Activated T-cell treated with anti-CD3 and anti-CD28 coated beads for 48 hours (primary cell): ENCODE data around the gene TCERG1L.

Experiments used
- DNase-seq: peaks from one replicate; pipeline ENCODE4 v3.0.0-alpha.2; 2020; ENCODE audit warnings: low read depth

The TCERG1L gene

DNA sequence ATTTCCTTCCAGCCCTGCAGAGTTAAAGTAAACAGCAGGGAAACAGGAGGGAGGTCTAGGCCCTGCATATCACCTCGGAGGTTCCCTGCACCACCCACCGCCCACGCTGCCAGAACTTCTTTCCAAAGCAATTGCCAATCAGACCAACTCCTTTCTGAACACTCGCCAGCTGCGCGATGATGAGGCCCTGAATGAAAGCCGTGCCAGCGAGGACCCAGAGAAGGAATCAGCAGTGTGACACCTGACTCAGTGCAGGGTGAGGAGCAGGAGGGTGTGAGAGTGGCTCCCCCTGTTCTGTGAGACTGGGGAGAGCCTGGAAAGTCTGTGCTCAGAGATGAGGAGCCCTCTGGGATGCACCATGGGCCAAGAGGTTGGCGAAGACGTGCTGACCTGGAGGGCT lies 3.3 kb upstream of the TCERG1L start:
- no peak for DNase-seq

DNA sequence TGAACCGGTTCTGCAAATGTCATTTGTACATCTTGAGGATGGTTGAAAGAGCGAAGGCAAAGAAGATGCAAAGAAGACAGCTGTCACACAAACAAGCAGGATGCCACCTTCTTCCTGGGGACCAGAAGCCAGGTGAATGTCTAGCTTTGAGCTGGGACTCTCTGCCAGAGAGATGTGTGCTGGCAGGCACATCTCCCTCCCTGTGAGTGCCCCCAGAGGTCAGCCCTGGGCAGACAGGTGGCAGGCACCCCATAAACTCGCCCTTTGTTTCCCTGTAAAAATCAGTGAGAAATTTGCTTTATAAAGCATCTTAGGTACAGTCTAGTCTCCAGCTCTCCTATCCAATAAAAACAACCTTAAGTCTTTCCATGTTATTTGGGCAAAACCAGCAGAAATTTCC lies 2.6 kb upstream of the TCERG1L start:
- DNase-seq, result no peak

DNA sequence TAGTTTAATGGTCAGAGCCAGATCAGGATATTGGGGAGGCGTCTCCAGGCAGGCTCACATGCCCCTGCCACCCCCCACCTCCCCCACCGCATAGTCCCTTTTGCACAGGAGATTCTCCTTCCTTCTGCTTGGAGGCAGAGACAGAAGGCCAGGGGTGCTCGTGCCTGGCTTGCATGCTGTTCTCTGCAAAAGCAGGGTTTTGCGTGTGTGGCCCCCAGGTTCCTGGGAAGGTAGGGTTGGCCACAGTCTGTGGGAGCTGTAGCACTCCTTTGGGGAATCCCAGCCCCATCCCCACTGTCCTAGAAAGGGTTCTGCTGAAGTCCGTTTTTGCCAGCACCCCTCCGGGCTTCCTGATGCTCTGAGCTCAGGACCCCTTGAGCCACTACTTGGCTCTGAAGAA lies 1.9 kb upstream of the TCERG1L start:
- no peak for DNase-seq

DNA sequence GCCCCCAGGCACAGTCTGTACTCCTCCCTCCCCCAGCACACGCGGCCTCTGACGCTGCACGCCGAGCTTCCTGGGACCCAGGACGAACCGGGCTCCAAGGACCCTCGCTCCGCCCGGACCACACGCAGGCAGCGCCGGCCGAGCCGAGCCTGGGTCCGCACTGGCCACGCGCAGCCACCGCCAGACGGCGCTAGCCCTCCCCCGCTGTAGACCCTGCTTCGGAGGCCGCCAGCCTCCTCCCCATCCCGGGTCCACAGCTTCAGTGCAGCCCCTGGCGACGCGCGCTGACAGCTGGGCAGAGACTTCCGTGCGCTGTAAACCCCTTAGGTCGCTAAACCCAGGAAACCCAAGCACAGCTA lies 936 bp upstream of the TCERG1L start:
- no peak for DNase-seq

DNA sequence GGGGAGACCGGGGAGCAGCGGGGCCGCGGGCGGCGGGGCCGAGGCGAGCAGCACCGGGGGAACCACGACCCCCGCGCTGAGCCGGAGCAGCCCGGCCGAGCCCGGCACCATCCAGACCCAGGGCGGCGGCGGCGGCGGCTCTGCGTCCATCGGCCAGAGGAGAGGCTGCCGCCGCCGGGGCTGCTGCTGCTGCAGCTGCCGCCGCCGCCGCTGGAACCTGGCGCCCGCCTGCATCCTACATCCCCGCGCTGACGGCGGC lies 190 bp downstream of the TCERG1L start:
- DNase-seq, result no peak

DNA sequence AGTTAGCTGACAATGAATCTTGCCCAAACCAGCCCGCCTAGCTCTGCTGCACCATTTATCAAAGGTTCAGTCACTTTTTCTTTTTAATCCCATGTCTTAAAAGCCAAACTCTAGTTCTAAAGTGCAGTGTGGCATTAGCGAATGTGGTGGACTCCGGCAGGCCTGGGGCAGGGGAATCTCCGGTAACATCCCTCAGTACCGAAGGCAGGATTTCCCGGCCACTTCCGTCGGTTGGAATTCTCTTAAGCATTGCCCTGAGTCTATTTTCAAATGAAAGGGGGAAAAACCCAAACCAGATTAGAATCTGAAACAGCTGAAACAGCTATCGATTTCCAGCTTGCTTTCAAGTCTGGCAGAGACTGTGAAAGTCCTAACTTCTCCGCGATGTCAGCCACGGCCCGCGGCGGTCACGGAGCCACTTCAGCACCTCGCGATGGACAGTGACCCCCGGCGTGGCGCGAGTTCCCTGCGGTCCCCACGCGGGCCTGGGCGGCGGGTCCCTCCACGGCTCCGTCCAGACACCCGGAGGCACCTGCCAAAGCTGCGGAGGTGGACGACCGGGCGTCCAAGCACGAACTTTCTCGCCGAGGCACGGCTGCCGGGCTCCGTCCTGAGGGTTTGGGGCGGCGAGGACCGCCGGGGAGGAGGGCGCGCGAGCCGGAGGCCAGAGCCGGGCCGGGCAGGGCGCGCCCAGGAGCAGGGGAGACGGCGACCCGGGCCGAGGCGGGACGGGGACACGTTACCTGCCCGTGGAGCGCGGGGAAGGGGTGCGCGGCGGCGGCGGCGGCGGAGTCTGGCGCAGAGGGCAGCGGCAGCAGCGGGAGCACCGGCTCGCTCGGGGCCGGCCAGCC lies 745 bp downstream of the TCERG1L start:
- DNase-seq, result no peak

DNA sequence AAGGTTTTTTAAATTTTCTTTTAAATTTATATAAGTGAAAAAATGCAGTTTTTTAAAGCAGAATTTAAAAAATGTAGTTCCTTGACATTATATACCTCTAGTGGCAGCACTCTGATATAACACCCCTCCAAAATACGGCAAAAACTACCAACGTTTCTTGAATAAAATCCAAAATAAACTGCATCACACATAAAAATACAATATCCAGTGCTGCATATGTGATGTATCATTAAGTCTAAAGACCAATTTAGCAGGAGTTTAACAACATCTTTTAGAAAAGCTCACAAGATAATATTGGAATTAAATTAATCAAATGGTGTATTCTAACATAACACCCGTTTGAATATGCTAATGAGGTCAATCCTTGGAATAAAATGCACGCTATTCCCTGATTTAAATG lies 1.4 kb downstream of the TCERG1L start:
- no peak for DNase-seq

DNA sequence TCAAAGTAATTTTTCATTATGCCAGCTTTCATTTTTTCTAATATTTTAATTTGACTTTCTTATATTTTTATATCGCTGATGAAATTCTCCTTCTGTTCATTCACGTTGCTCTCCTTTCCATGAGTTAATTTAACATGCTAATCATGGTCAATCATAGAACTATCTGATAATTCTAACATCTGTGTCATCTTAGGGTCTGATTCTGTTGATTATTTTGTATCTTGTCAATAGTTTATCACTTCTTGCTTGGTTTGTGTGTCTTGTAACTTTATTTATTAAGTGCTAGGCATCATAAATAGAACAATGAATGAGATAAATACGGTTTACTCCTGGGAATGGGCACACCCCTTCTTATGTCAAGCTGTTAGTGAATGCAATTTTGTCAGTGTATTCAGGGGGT lies 11.0 kb downstream of the TCERG1L start:
- DNase-seq, result no peak

DNA sequence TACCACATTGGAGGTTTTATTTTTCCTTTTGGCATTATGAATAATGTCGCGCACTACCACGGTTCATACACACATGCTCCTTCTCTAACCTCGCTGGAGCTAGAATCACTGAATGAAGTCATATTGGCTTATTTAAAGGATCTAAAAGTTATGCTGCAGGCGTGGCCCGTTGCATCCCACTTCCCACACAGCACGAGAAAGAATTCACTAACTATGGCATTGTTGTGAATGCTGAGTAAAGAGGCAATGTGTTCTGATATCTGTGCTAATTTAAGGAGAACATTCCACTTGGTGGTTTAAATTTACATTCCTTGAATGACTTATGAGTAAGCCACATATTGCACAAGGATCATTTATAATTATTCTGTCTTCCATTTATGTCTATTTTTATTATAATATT lies 20.7 kb downstream of the TCERG1L start:
- no peak for DNase-seq

DNA sequence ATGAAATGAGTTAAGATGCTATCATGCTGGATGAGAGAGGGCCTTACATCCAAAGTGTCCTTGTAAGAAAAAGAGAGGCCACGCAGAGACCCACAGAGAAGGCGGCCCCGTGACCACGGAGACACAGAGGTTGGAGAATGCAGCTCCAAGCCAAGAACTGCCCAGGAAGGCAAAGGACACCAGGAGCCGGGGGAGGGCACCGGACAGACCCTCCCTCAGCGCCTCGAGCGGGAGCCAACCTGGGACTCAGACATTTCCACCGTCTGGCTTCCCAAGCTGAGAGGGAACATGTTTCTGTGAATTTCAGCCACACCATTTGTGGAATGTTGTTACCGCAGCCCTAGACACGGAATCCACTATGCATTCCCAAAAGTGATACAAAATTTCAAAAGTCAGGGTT lies 22.9 kb downstream of the TCERG1L start:
- DNase-seq, result no peak

DNA sequence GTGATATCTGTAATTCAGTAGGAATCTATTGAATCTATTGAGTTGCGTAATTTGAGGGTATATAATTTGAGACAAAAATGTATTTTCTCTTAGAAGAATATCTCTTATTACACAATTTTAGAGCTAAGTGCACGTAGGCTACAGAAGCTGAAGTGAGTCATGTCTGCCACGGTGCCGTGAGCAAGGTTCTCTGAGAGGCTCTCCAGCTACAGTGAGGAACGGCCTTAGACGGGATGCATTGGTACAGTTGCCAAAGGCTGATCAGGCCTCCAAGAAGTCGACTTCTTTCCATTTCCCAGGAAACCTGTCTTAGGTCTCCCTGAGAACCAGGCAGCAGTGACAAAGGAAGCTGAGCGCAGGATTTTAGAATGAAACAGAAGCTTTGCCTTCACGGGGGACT lies 28.6 kb downstream of the TCERG1L start:
- no peak for DNase-seq

DNA sequence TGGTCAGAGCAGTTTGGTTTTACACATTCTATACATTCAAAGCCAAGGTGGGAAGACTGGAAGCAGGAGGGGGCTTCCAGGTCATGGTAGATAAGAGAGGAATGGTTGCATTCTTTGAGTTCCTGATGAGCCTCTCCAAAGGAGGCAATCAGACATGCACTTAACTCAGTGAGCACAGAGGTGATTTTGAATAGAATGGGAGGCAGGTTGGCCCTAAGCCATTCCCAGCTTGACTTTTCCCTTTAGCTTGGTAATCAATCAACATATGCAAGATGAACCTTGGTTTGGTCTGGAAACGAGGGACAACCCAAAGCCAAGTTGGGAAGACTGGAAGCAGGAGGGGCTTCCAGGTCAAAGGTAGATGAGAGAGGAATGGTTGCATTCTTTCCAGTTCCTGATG lies 31.4 kb downstream of the TCERG1L start:
- DNase-seq, result no peak

DNA sequence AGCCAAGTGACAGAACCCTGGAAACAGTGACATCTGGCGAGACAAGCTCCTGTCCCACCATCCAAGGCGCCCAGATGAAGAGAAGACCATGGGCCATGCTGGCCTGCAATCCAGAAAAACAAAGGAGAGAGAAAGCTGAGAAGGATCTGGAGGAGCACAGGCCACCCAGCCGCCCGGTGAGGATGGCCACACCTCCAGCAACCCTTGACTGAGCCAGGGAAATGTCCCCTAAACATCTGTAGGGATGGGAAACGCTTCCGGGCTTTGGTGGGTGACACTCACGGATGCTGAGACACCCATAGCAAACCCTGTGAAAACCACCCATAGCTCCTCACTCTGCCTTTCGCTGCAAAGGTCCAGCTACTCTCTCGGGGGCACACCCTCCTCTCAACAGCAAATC lies 32.0 kb downstream of the TCERG1L start:
- no peak for DNase-seq

DNA sequence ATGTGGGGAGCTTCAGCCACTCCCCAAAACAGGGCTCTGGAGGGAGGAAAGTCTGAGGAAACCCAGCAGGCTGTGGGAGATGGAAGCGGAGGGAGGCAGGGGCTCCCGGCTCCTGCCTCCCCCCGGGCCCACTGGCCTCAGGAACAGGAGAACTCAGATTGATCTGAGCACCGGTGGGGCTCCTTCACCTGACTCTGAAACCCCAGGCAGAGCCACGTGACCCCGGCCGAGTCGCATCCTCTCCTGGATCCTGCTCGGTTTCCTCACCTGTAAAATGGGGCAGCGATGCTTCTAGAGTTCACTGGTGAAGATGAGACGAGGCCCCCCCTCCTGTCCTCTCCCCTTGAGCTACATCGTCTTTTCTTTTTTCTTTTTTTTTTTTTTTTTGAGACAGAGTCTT lies 33.6 kb downstream of the TCERG1L start:
- no peak for DNase-seq

DNA sequence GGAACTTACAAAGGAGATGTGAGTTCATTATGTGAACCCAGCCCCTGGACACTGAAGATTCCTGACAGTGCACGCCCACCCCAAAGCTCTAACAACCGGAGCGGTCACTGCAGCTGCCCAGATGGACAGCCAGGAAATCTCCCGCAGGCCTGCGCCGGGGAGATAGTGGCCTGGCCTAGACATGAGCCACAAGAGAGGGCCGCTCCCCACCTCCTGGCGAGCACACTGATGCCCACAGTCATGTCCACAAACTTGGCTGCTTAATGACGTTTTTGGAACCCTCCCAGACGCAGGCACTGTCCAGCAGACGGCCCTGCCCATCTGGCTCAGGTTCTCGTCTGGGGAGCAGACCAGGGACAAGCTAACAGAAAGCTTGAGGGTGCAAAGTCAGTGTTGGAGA lies 34.2 kb downstream of the TCERG1L start:
- no peak for DNase-seq

DNA sequence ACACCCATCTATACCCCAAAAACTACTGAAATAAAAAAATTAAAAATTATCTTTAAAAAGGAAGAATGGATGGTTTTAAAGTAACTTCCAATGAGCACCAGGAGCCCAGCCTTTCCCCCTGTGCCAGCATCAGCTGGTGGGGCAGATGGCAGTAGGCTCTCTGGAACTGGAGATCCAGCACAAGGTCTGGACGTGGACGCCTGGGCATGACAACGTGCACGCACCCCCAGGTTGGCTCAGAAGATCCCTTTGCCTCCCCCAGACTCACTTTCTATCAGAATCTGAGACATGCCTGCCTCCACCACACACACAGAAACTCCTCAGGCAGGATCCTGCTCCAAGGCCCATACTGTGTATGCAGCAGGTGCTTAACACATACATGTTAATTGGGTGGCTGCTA lies 35.8 kb downstream of the TCERG1L start:
- DNase-seq, result no peak

DNA sequence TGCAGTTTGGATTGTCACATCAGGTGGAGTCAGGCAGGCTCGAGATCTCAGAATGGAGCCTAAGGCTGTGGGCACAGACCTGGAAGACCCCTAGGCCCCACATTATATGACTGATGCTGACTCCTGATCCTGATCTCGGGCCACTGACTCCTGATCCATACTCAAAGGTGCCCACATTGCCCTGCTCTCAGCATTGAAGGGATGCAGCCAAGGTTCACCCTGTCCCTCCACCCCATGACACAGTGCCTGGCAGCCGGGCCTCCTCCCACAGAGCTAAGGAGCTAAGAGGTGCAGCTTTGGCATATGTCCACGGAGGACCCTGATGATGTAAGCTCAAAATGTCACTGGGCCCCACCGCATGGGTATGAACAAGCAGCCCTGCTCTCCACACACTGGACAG lies 36.6 kb downstream of the TCERG1L start:
- DNase-seq, result no peak

DNA sequence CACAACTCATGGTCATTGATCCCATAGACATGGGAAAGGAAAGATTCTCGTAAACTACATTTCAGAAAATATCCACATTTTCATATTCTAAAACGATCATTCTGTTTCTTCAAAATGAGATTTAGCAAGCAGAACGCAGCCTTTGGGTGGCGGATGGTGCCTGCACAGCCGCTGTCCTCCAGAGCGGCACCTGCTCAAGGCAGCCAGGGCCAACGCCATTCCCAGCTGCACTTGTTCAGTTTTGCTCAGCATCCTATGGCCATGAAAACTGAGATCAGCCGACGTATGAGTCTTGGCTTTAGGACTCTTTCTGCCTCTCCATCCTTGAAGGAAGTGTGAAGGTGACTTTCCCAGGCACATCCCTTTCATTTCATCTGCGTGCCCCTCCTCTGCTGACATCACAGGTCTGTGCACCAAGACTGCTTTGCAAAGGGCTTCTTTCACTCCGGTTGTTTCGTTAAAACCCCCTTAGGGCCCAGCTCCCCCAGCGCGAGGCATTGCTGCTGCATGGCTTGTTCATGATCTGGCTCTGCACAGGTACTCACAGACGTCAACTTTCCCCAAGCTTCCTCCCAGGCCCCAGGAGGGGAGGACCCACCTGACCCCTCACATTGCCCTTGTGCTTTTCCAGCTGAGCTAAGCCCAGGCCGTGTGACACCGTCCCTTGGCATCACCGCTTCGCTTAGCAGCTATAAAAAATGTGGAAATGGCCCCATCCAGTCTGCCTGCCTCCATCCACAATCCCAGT lies 37.2 kb downstream of the TCERG1L start:
- no peak for DNase-seq

DNA sequence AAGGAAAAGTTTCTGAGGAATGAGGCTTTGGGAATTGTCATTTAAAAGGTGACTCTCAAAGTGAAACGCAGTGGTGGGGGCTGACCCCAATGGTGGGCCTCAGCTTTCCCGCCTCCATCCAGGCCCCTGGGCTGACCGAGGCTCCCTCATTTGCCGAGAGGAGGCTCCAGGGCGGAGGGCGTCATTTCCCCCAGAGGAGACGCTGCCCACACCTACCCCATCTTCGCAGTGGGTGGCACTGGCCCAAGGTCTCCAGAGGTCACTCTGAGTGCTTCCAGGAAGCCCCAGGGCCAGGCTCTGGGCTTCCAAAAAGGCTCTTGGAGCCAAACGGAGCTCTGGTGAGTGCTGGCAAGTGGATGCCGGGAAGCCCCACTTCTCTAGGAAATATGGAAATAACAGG lies 38.0 kb downstream of the TCERG1L start:
- no peak for DNase-seq

DNA sequence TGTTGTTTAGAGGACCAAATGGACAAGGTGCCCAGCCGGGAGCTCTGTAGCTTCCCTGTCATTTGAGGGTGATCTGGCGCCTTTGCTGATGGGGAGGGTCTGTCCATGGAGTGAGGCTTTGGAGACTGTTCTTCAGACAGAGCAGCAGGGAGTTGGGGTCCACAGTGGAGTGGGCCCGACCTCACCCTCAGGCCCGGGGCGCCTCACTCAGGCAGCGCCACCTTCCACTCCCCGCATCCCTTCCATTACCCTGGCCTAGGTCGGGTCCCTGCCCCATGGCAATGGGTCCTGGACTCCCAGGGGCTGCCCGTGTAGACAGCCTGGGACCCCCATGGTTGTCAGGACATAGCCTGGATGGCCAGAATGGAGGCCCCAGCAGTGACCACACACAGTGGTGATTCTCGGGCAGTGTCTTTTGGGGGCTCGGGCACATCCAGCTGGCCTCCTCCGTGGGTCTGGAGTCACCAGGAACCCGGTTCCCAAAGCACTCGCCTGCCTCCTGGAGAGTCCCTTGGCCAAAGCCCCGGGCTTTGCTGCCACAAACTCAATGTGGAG lies 38.5 kb downstream of the TCERG1L start:
- no peak for DNase-seq

DNA sequence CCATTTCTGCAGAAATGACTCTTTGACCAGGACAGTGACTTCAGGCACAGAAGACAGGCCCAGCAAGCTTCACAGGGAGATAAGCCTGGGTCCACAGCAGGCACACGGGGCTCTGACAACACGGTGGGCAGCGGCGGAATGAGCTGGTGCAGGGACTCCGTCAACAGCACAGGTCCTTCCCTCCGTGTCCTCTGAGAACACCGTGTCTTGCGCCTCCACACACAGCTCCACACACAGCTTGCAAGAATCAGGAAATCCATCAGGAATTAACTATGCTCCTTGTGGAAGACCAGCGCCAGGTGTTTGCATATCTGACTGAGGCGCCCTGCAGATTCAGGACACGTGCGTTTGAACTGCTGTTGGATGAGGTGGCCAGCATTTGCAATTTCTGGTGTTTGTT lies 39.6 kb downstream of the TCERG1L start:
- no peak for DNase-seq

DNA sequence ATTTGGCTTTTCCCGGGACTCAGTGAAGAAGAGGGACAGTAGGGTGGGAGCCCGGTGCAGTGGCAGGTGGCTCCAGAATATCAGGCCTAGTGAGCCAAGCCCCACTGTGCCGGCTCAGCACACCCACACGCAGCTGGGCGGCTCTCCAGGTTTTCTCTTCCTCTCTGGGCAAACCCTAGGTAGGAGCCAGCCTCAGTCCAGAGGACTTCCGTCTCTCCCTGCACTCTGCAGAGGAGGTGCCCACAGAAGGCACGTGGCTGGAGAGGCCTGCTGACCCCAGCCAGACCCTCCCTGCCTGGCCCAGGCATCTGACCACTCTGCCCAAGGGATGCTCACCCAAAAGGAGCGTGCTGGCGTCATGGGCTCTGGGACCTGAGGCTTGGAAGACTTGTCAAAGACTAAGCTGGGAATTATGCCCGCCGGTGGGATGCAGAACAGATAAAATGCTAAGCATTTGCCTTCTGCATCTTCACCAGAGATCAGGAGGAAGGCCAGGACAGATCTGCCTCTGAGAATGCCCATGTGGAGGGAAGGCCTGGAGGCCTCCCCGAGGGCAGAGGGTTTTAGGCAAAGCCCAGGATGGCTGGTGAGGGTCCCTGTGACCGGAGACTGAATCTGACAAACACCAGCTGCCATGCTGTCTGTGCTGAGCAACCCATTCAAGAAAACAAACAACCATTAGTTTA lies 40.2 kb downstream of the TCERG1L start:
- DNase-seq, result no peak
